Stimulated activated CD8-positive, alpha-beta memory T cell treated with anti-CD3 and anti-CD28 coated beads, Interleukin-7, amount 100 ng/mL, for 48 hours (primary cell): ENCODE data around the gene LRMDA.
"Not testable (repeated sequence)": the region's sequence is repeated elsewhere in the genome, so short reads cannot be mapped to it uniquely, and the experiment has no call there.

Experiments used
- DNase-seq, 2 donors: peaks; one replicate each; pipeline ENCODE4 v3.0.0-alpha.2; 2020; ENCODE audit warnings: low read depth in 1 of 2; ENCODE audit errors: extremely low read depth in 1 of 2

LRMDA gene

DNA sequence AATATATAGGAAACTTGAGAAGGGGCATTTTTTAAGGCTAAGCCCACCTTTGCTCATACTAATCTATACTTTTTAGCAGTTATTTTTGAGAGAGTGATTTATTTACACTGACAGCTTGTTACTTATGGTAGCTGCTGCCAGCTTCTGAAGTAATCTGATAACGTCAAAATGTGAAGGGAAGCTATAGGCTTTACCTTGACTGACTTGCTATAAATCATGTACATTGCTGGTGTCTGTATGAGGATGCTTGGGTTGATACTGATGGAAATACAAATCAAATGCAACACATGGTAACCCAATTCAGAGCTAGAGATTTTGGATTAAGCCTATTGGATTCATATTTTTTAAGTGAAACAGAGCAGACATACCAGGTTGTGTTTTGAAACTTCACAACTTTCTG lies 299.4 kb downstream of the LRMDA start:
- DNase-seq, result no peak

- DNase-seq, result no peak
Measured at GRCh38 chr10:75733135-75733890, 301.9 kb downstream of the LRMDA start.

DNA sequence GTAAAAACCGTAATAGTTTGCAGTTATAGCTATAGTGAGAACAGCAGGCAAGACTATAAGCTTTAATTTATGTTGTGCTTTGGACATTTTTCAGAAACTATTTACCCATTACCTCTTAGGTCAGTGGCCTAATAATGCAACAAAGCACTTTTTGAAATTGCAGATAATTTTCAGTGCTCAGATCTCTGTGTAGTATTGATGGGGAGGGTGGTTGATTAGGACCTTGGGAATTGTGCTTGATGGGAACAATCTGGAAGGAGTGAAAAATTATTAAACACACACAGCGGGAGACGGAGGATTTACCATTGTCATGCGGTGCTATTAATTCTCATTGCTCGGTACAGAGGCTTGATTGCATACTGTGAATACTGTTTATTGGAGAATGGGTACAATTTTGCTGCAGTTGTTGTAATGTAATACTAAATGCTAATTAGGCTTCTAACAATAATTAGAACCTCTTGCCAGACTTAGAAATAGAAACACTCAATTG lies 304.8 kb downstream of the LRMDA start:
- no peak for DNase-seq

DNA sequence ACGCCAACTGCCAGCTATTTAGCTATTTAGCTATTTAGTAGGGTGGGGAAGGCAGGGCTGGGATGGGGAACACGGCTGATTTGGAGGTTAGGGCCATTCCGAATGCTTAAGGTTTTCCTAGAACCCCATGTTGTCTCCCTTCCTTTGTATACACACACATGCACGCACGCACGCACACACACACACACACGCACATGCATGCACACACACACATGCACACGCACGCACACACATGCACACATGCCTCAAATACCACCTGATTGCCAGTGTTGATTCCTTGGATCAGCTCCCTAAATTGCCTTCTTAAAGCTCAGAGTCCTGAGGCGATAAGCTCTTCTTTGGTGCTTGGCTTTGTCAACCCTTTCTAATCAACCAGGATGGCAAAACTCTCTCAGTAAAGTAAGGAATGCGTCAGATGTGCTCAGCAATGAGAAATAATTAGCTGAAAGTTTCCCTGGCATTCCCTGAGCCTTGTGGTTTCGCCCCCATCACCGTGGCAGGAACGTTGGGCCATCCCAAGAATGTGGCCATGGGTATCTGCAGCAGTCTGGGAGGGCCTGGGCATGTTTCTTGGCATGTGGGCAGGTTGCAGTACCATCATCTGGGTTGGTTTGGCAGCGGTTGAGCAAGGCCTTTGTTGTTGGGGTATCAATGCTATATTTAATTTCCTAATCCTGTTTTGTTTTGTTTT lies 305.6 kb downstream of the LRMDA start:
- DNase-seq, result no peak

DNA sequence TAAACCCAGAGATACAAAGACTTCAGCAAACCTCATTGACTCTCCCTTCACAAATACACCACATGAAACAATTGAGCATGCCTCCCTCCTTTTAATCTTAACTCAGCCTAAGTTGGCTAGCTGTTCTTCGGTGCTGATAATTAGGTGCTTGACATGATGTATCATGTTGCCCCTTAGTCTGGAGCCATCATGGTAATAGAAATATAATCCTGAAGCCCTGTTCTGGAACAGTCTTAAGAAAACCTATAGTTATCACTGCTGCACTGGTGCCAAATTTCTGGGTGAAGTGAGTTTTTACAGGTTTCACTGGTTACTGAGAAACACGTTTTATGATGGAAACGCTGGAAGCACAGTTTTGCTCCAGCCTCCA lies 306.1 kb downstream of the LRMDA start:
- no peak for DNase-seq

DNA sequence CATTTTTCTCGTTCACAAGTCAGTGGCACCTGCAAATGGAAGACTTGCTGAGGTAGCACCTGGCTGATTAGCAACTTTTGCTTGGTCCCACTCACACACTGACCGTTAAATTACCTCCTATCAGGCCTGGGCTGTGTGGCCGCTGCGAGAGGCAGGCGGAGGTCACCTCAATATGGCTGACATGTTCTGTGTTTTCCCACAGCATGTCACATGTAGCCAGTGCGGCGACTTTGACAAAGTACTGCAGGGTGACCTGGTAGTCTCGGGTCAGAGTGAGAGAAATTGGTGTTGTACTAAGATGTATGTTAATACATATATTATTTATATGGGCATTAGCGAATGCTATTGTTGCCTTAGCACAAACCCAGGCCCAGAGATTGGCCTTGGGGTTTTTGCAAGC lies 307.5 kb downstream of the LRMDA start:
- DNase-seq, result no peak

GRCh38 chr10:75739414-75740143 lies 308.2 kb downstream of the LRMDA start:
- DNase-seq, result no peak

DNA sequence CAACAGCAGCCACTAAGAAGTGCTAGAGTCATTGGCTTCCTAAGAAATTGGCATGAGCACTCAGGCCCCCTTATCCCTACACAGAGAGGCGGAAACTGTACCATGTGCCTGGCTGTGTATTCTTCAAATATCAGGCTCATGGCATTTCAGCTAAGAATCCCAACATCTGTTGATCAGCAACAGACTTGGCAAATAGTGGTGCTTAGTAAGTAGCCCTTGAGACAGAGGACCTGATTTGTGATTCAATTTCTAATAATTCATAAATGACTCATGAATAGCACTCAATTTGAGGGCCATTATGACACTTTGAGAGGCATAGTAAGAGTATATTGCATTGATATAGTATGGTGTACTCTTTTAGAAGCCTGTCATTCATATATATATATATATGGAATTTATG lies 309.1 kb downstream of the LRMDA start:
- no peak for DNase-seq

DNA sequence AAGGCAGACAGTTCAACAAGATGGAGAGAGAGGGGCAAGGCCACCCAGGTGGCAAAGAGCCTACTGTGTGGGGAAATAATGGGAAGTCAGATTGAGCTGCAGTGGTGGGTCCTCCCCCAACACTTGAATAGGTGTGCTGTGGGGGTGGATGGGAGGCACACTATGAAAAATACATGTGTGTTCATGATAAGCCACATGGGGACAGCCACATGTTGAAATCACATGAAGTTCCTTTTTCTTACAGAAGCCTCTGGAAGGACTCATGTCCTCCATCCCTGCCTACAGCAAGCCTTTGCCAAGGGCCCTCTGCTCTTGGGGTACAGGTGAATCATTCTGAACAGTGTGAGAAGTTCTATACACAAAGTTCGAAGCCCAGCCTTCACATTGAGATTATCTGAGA lies 310.9 kb downstream of the LRMDA start:
- no peak for DNase-seq

DNA sequence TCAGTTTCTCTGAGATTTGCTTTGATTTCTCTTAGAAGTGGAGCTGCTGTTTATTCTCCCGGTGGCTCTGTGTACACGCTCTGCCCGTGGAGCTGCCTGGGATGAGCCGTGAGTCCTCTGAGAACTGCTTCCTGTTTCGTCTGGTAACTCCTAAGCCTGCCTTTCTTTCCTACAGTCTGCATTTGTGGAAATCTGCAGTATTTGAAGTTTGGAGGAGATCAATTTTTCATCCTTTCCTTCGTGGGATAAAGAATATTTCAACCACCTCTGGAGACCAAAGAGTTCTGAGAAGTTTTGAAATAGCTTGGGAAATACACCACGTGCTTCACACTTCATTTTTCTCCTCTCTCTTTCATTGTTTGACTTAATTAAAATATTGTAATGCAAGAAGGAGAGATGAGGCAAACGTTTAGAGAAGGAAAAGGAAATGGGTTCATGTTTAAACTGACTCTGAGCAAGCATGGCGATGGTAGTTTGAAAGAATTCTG lies 311.9 kb downstream of the LRMDA start:
- no peak for DNase-seq

GRCh38 chr10:75744261-75744660 lies 312.8 kb downstream of the LRMDA start:
- no peak for DNase-seq

GRCh38 chr10:75746356-75746755 lies 314.9 kb downstream of the LRMDA start:
- DNase-seq, result no peak

GRCh38 chr10:75750093-75750875 lies 318.9 kb downstream of the LRMDA start:
- DNase-seq, result not testable (repeated sequence)

DNA sequence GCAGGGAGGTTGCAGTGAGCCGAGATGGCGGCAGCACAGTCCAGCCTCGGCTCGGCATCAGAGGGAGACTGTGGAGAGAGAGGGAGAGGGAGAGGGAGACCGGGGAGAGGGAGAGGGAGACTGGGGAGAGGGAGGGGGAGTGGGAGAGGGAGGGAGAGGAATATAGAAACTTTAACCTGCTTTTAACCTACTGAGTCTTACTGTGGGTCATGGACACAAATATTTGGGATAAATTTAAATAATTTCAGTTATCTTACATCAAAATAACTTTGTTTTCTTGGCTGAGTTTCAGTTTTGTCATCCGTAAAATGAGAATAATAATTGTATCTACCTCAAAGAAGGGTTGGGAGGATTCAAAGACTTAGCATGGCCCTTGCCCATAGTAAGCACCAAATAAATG lies 319.8 kb downstream of the LRMDA start:
- DNase-seq, result no peak

GRCh38 chr10:75753621-75754020 lies 322.2 kb downstream of the LRMDA start:
- no peak for DNase-seq

- DNase-seq, result no peak
Measured at GRCh38 chr10:75754096-75754831, 322.8 kb downstream of the LRMDA start.

DNA sequence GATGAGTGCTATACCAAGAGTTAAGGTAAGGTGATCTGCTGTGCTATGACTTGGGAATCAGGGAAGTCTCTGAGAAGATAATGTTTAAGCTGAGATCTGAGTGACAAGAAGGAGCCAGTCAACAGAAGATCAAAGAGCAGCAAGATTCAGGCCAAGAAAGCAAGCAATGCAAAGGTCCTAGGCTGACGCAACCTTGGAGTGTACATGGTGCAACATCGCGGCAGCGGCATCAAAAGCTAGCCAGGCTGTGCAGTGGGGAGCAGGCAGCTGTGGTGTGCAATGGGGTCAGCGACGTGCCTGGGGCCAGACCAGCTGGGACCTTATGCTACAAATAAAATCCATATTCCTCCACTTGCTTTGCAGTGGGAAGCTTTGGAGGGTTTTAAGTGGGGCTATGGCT lies 324.1 kb downstream of the LRMDA start:
- DNase-seq, result no peak

- DNase-seq, result no peak
Measured at GRCh38 chr10:75761289-75761688, 329.9 kb downstream of the LRMDA start.

GRCh38 chr10:75762431-75762802 lies 331.0 kb downstream of the LRMDA start:
- DNase-seq, result no peak

DNA sequence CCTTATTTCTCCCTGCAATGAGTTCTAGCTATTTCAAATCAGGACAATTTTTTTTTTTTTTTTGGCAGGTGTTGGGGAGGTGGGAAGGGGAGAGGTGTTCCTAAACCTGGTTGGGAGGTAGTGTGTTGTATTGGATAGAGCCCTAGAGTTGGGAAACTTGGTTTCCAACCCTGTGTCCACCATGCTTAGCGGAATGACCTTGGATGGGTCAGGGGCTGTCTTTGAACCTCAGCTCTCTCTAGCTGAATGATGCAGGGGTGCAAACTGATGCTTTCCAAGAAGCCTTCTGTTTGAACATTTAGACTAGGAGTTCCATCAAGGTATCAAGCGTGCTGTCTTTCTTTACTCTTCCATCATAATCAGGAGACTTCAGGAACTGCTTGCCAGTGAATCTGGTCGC lies 332.2 kb downstream of the LRMDA start:
- no peak for DNase-seq
